ENCODE results near the gene RBM25. TPM values are rescaled to one million over a fixed set of nuclear protein-coding genes. Genes with fewer than 3 reads are reported as not detected.

RBM25 gene
- total and polyA plus RNA-seq, 10 of the 15 experiments (the other 5 are each of a cell fraction or from before 2014, with no cell fraction given): 43.4 to 125 (median 74.1) TPM

GRCh38 chr14:73140811-73141323 is 82.5 kb downstream of the RBM25 start:
- H3K79me2 ChIP-seq (ENCODE audit: control insufficient read depth, insufficient read depth, low read length): peaks cover 70% of the 10 kb centered on the region
- CTCF ChIA-PET: interaction anchor here (0.6 kb wide), 1 partner anchor 72 kb away, joined by 3 read pairs; no protein-coding TSS in a partner anchor
- TF ChIP-seq MXI1 (IDR thresholded peaks at IDR 0.05; ENCODE audit: low read depth, low read length) (no peak), RAD51 (IDR thresholded peaks at IDR 0.05) (peak; percentile 52; the same call in 1 of the 2 replicates), CBX3 (IDR thresholded peaks at IDR 0.05; ENCODE audit: borderline replicate concordance, low read depth) (no peak)
- SMC1A ChIA-PET (ENCODE audit: uncharacterized antibody, unreplicated experiment): interaction anchor here (0.6 to 1.0 kb wide), 2 partner anchors 8 to 99 kb away, joined by 3 read pairs; no protein-coding TSS in a partner anchor
- peaks cover 14% of the 10 kb centered on the region; the same call in 1 of the 2 replicates for H3K4me1 ChIP-seq (ENCODE audit: control insufficient read depth, insufficient read depth, low read length)
- no peak overlapping the region for H3K4me3 ChIP-seq
- no peaks in the 10 kb centered on the region for H3K27me3 ChIP-seq (replicated peaks in 1 of 2; ENCODE audit: control insufficient read depth in 2 of 2, insufficient read depth in 2 of 2, low read length in 1 of 2)
- H3K9me3 ChIP-seq (replicated peaks; ENCODE audit: control insufficient read depth, insufficient read depth, low read length): no peaks in the 10 kb centered on the region
- TSS peak; percentile 20 for BruUV-seq (replicated peaks)
- H3K27ac ChIP-seq (ENCODE audit: control insufficient read depth, insufficient read depth): no peak overlapping the region
- 100% methylated on average over 1 of the region's 1 CpG for WGBS (ENCODE audit: insufficient coverage, insufficient replicate concordance, low lambda C conversion rate, missing lambda C conversion rate)
- no peak overlapping the region for H3K9ac ChIP-seq (ENCODE audit: control insufficient read depth, insufficient read depth, low read length)
- H2AFZ ChIP-seq (ENCODE audit: control insufficient read depth, low read depth, low read length): no peak overlapping the region
- H3K36me3 ChIP-seq (ENCODE audit: control insufficient read depth in 2 of 2, insufficient read depth in 2 of 2, low read length in 1 of 2): no peaks in the 10 kb centered on the region
- intact Hi-C loops (cut with micrococcal nuclease; ENCODE audit: unreplicated experiment) (no loop called here), in situ Hi-C loops (cut with MboI) (no loop called here)
- DNase-seq (ENCODE audit: low read depth, low spot score) (no peak), FAIRE-seq (no peak), ATAC-seq (no peak)
- POLR2A ChIA-PET: no interaction called here
- no peak overlapping the region for H3K4me2 ChIP-seq (ENCODE audit: control insufficient read depth, insufficient read depth)
- RAD21 ChIA-PET (ENCODE audit: unreplicated experiment): no interaction called here
- no peaks in the 10 kb centered on the region for H4K20me1 ChIP-seq (ENCODE audit: control insufficient read depth, insufficient read depth)

GRCh38 chr14:73142216-73142615 is 83.9 kb downstream of the RBM25 start:
- no peaks in the 10 kb centered on the region for H4K20me1 ChIP-seq (ENCODE audit: control insufficient read depth, insufficient read depth)
- ChIA-PET RAD21 (ENCODE audit: unreplicated experiment) (interaction anchor here (1.0 to 1.1 kb wide), 4 partner anchors 16 to 330 kb away, joined by 3 to 5 read pairs (median 4); partner anchors contain the start of gene RBM25), SMC1A (ENCODE audit: uncharacterized antibody, unreplicated experiment) (interaction anchor here (0.6 to 1.6 kb wide), 9 partner anchors 10 to 1821 kb away, joined by 3 to 6 read pairs (median 4); no protein-coding TSS in a partner anchor), CTCF (interaction anchor here (0.6 to 1.0 kb wide), 2 partner anchors 31 to 1871 kb away, joined by 5 read pairs; no protein-coding TSS in a partner anchor), POLR2A (interaction anchor here (0.7 to 1.1 kb wide), 4 partner anchors 43 to 329 kb away, joined by 3 read pairs; no protein-coding TSS in a partner anchor)
- 19% methylated on average over 2 of the region's 2 CpGs for WGBS (ENCODE audit: insufficient coverage, insufficient replicate concordance, low lambda C conversion rate, missing lambda C conversion rate)
- no peaks in the 10 kb centered on the region for H3K9me3 ChIP-seq (replicated peaks; ENCODE audit: control insufficient read depth, insufficient read depth, low read length)
- peak overlapping the region; percentile 27; the same call in 1 of the 2 replicates for H3K27ac ChIP-seq (ENCODE audit: control insufficient read depth, insufficient read depth)
- peak; percentile 79 for FAIRE-seq
- intact Hi-C loops (cut with micrococcal nuclease; ENCODE audit: unreplicated experiment) (no loop called here), in situ Hi-C loops (cut with MboI) (no loop called here)
- no peaks in the 10 kb centered on the region for H3K27me3 ChIP-seq (replicated peaks in 1 of 2; ENCODE audit: control insufficient read depth in 2 of 2, insufficient read depth in 2 of 2, low read length in 1 of 2)
- no peak overlapping the region for H3K9ac ChIP-seq (ENCODE audit: control insufficient read depth, insufficient read depth, low read length)
- peaks cover 72% of the 10 kb centered on the region for H3K79me2 ChIP-seq (ENCODE audit: control insufficient read depth, insufficient read depth, low read length)
- DNase-seq (ENCODE audit: low read depth, low spot score): peak; percentile 24
- 0 out of 2 replicates have a peak overlapping the region, but pooled peaks have one; percentile 41 for H3K4me2 ChIP-seq (ENCODE audit: control insufficient read depth, insufficient read depth)
- no TSS peak for BruUV-seq (replicated peaks)
- peaks cover 14% of the 10 kb centered on the region; the same call in 1 of the 2 replicates for H3K4me1 ChIP-seq (ENCODE audit: control insufficient read depth, insufficient read depth, low read length)
- peak; percentile 87 for ATAC-seq
- peak overlapping the region; percentile 1; the same call in 1 of the 2 replicates for H3K4me3 ChIP-seq
- H3K36me3 ChIP-seq (ENCODE audit: control insufficient read depth in 2 of 2, insufficient read depth in 2 of 2, low read length in 1 of 2): no peaks in the 10 kb centered on the region
- H2AFZ ChIP-seq (ENCODE audit: control insufficient read depth, low read depth, low read length): no peak overlapping the region
- TF ChIP-seq RBBP5 (conservative IDR thresholded peaks at IDR 0.05): 0 out of 2 replicates have a peak, but pooled peaks have one; percentile 36
- no peak for TF ChIP-seq SP1 (IDR thresholded peaks at IDR 0.05; ENCODE audit: low read depth, low read length)
- no peak for TF ChIP-seq USF1 (IDR thresholded peaks at IDR 0.05; ENCODE audit: borderline replicate concordance, extremely low read length, insufficient read depth, low read depth, low read length)
- TF ChIP-seq TCF3 (IDR thresholded peaks at IDR 0.05; ENCODE audit: borderline replicate concordance, insufficient read depth, low read depth, low read length): no peak
- TF ChIP-seq SIN3A (IDR thresholded peaks at IDR 0.05; ENCODE audit: low read depth, low read length): no peak
- TF ChIP-seq USF2 (IDR thresholded peaks at IDR 0.05; ENCODE audit: borderline replicate concordance, low read depth, low read length): no peak
- TF ChIP-seq E2F4 (IDR thresholded peaks at IDR 0.05; ENCODE audit: low read depth, low read length): no peak
